ENCODE measurements around the gene NME3.

The NME3 gene

DNA sequence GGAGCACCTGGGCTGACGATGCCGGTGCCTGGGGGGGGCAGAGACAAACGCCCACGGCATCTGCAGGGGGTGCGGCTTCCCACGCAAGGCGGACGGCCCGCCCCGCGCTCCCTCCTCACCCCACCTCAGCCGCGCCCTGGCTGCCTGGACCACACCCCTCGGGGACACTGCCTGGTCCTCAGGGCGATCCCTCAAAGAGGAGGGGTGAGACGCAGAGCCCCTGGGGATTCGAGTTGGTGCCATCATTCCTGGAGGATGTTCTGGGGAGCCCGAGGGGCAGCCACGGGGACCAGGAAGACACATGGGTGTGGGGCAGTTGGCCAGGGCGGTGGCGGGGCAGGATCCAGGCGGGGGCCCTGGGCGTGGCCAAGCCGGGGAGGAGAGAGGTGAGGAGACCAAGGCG lies 18.3 kb upstream of the NME3 start:
- no peaks in the 10 kb centered on the region for H3K27me3 Mint-ChIP-seq (ENCODE audit: low read depth)
- H3K27ac Mint-ChIP-seq = no peak overlapping the region
- H3K36me3 Mint-ChIP-seq (ENCODE audit: low read depth) = peaks cover 4% of the 10 kb centered on the region
- H3K4me3 Mint-ChIP-seq = no peak overlapping the region
- no peaks in the 10 kb centered on the region for H3K4me1 Mint-ChIP-seq (ENCODE audit: low read depth)
- H3K9me3 Mint-ChIP-seq = no peaks in the 10 kb centered on the region

DNA sequence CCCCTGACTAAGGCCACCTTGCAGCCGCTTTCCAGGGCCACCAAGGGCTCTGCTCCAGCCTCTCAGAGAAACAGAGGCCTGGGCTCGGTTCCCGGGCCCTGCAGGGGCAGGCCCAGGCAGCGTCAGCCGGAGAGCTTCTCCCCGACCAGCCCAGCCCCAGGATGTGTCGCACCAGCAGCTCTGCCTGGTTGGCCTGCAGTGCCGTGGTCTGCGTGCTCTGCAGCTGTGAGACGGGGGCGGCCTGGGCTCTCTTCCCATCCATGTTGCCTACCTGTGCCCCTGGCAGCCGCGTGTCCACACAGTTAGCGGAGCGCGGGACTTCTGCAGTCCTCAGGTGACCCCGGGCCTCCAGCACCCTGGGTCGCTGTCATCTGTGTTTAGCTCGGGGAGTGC lies 17.4 kb upstream of the NME3 start:
- Mint-ChIP-seq H3K9me3 (no peaks in the 10 kb centered on the region), H3K27ac (no peak overlapping the region), H3K27me3 (ENCODE audit: low read depth) (no peaks in the 10 kb centered on the region), H3K36me3 (ENCODE audit: low read depth) (peaks cover 4% of the 10 kb centered on the region), H3K4me1 (ENCODE audit: low read depth) (no peaks in the 10 kb centered on the region), H3K4me3 (no peak overlapping the region)

DNA sequence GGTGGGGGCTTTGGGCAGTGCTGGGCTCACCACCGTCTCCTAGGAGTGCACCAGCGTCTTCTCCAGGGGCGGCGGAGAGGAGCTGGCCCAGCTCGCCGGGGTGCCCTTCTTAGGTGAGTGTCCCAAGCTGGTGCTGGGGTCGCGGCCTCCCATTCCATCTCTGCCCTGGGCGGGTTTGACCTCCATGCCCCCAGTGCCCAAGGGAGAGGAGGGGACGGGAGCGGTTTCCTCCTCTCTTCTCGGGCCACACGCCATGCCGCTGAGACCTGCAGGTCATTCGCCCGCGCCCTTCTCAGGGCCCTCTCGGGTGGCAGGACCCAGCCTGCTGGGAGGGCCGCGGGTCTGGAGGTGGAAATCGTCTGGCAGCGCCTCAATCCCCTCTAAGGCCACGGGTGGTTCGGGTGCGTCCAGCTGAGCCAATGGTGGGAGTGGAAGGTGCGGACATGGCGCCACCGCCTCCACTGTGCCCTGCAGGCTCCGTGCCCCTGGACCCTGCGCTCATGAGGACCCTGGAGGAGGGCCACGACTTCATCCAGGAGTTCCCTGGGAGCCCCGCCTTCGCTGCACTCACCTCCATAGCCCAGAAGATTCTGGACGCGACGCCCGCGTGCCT lies 16.9 kb upstream of the NME3 start:
- Mint-ChIP-seq H3K4me3 (no peak overlapping the region), H3K27me3 (ENCODE audit: low read depth) (no peaks in the 10 kb centered on the region), H3K4me1 (ENCODE audit: low read depth) (no peaks in the 10 kb centered on the region), H3K36me3 (ENCODE audit: low read depth) (peaks cover 7% of the 10 kb centered on the region), H3K9me3 (no peaks in the 10 kb centered on the region), H3K27ac (no peak overlapping the region)

DNA sequence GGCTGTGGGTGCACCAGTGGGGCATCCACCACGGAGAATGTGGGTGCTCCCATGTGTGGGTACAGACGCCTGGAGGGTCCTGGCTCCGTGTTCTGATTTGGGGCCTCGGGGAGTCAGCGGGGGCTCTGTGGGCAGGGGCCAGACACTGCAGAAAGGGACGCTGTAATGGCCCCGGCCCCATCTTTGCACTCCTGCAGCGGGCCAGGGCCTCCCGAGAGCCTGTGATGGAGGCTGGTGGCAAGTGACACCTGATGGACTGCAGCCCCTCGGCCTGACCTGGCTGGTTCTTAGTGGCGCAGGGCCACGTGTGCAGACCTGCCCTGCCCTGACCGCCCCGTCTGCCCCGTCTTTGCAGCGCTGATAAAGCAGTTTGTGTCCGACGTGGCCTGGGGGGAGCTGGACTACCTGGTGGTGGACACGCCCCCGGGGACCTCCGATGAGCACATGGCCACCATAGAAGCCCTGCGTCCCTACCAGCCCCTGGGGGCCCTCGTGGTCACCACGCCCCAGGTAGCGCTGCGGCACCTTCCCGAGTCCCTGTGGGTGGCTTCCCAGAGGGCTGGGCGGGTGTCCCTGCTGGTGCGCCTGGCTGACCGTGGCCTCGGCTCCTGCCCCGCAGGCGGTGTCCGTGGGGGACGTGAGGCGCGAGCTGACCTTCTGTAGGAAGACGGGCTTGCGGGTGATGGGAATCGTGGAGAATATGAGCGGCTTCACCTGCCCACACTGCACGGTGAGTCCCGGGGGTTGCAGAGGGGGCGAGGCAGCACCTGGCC lies 16.2 kb upstream of the NME3 start:
- H3K4me1 Mint-ChIP-seq (ENCODE audit: low read depth) = no peaks in the 10 kb centered on the region
- H3K4me3 Mint-ChIP-seq = no peak overlapping the region

DNA sequence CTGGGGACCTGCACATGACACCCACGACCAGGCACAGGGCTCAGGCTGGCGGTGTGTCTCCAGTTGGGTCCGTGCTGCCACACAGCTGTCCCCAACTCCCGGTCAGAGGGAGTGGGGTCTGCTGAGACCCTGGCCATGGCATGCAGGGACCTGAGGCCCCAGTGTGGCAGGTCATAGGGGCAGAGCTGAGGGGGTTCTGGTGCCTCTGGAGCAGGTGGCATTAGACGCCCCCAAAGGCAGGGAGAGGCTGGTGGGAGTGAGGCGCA lies 15.6 kb upstream of the NME3 start:
- Mint-ChIP-seq H3K27me3 (ENCODE audit: low read depth) (no peaks in the 10 kb centered on the region), H3K9me3 (no peaks in the 10 kb centered on the region), H3K36me3 (ENCODE audit: low read depth) (peaks cover 7% of the 10 kb centered on the region), H3K4me1 (ENCODE audit: low read depth) (no peaks in the 10 kb centered on the region), H3K27ac (no peak overlapping the region), H3K4me3 (no peak overlapping the region)

More for the DNA sequence above, 16.2 kb upstream of the NME3 start:
- H3K27ac Mint-ChIP-seq = no peak overlapping the region
- H3K36me3 Mint-ChIP-seq (ENCODE audit: low read depth) = peaks cover 7% of the 10 kb centered on the region
- H3K9me3 Mint-ChIP-seq = no peaks in the 10 kb centered on the region
- no peaks in the 10 kb centered on the region for H3K27me3 Mint-ChIP-seq (ENCODE audit: low read depth)

DNA sequence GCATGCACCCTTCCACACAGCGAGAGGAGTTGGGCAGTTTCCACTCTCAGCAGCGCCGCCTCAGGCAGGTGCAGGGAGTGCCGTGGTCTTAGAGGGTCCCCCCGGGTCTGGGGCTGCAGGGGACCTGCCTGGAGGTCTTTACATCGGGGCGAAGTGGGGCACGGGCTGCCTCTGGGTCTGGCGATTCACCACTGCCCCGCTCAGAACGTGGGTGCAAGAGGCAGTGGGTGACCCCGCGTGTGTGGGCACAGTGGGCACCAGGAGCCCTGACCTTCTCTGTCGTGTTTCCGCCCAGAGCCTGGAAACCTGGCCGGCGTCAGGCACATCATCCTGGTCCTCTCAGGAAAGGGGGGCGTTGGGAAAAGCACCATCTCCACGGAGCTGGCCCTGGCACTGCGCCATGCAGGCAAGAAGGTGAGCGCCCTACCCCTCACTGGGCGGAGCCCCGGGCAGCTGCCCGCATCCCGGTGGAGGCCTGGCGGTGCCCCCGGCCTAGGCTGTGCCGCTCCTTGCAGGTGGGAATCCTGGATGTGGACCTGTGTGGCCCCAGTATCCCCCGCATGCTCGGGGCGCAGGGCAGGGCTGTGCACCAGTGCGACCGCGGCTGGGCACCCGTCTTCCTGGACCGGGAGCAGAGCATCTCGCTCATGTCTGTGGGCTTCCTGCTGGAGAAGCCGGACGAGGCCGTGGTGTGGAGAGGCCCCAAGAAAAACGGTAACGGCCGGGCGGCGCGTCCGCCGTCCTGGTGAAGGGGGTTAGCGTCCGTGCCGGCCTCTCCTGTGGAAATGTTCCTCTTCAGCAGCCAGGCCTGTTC lies 15.1 kb upstream of the NME3 start:
- Mint-ChIP-seq H3K4me1 (ENCODE audit: low read depth) (peaks cover 1% of the 10 kb centered on the region), H3K27ac (no peak overlapping the region), H3K27me3 (ENCODE audit: low read depth) (no peaks in the 10 kb centered on the region), H3K9me3 (no peaks in the 10 kb centered on the region), H3K4me3 (no peak overlapping the region), H3K36me3 (ENCODE audit: low read depth) (peaks cover 7% of the 10 kb centered on the region)

DNA sequence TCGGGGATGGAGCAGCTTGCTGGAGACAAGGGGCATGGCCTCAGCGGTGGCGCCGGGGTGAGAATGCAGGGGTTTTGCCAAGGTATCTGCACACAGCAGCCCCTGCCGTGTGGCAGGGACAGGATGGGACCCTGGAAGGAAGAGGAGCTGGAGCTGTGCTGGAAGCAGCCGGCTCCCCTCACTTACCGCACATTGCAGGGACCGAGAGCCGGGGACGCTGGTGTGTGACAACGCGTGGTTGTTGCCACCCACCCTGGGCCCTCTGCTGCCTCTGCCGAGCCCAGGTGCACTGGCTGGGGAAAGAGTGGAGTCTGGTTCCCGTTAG lies 14.5 kb upstream of the NME3 start:
- Mint-ChIP-seq H3K27me3 (ENCODE audit: low read depth) (no peaks in the 10 kb centered on the region), H3K4me3 (no peak overlapping the region), H3K9me3 (no peaks in the 10 kb centered on the region), H3K36me3 (ENCODE audit: low read depth) (peaks cover 7% of the 10 kb centered on the region), H3K27ac (no peak overlapping the region), H3K4me1 (ENCODE audit: low read depth) (peaks cover 3% of the 10 kb centered on the region)

DNA sequence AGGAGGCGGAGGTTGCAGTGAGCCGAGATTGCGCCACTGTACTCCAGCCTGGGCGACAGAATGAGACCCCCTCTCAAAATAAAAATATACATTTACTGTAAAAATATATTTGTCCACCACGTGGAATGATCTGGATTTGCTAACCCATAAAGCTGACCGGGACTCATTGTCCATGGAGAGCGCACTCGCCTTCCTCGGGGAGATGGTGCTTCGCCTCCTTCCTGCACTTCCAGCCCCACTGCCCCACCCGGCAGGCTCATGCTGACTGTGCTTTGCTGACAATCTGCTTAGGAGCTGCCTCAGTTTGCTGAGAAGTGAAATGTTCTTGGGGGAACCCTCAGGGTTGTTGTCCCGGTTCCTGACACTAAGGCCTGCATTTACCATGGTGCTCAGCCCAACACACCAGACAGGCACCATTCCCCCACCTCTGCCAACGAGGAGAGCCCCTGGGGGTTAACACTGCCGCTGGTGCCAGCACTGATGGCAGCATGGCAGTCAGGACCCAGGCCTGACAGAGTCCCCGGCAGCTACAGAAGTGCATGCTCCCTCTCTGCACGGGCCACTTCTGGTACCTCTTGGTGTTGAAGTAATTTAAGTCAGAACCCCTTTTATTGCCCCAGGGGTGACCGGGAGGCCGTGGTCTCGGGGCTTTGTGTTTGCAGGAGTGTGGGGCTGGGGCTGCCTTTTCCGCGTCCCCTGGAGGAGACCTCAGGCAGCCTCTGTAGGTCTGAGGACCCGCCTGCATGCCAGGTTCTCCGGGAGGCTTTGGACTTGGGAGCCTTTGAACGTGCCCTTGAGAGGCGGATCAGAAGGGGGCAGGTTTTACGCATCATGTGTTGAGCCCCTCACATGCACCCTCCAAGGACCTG lies 13.9 kb upstream of the NME3 start:
- Mint-ChIP-seq H3K4me3 (peak overlapping the region; percentile 62), H3K9me3 (no peaks in the 10 kb centered on the region), H3K27ac (no peak overlapping the region), H3K36me3 (ENCODE audit: low read depth) (peaks cover 7% of the 10 kb centered on the region), H3K4me1 (ENCODE audit: low read depth) (peaks cover 3% of the 10 kb centered on the region), H3K27me3 (ENCODE audit: low read depth) (no peaks in the 10 kb centered on the region)

DNA sequence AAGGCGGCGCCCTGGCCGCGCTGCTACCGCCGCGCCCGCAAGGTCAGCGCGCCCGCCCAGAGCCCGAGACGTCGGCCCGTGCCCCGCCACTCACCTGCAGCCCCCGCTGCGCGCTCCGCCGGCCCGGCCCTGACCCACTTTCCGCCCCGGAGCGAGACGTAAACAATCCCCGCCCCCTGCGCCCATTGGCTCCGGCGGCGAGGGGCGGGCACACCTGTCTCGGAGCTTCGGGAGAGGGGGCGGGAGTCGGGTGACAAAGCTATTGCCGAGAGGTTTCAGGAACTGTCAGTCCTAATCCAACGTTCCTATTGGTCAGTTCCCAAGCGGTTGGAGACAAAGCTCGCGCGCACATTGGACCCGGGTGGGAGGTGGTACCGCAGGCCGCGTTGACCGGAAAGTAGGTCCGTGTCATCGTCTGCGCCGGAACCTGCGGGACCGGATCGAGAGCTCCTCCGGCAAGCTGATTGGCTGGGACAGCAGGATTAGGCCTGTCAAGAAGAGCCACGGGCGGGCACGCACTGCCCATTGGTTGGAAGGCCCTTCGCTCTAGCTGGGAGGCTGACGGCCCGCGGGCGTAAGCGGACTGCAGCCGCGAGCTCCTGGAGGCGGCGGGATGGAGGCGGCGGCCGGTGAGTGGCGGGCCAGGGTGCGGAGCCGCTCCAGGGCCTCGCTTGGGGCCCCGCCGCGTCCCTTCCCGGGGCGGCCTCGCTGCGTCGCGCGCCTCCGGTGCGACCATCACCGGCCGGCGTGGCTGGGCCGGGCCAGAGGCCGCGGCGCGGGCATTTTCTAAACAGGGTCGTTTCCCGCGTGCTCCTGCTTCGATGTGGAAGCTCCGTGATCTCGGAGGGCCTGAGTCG lies 11.3 kb upstream of the NME3 start, which contains the start of the genes NUBP2 and SPSB3:
Gene NUBP2 (plus strand): TSS at position 553 of the 857 bp plus-strand sequence. CDS start 61 bp downstream, at position 614.
Gene SPSB3 (minus strand): TSS at position 164 of the 857 bp plus-strand sequence. CDS start 1,088 bp downstream, outside the sequence.
- no peaks in the 10 kb centered on the region for H3K9me3 Mint-ChIP-seq
- no peaks in the 10 kb centered on the region for H3K27me3 Mint-ChIP-seq (ENCODE audit: low read depth)
- peaks cover 4% of the 10 kb centered on the region for H3K36me3 Mint-ChIP-seq (ENCODE audit: low read depth)
- peak within 1 kb of the TSS; percentile 86 for H3K4me3 Mint-ChIP-seq
- H3K4me1 Mint-ChIP-seq (ENCODE audit: low read depth) = peaks cover 3% of the 10 kb centered on the region
- H3K27ac Mint-ChIP-seq = peak within 1 kb of the TSS; percentile 83

DNA sequence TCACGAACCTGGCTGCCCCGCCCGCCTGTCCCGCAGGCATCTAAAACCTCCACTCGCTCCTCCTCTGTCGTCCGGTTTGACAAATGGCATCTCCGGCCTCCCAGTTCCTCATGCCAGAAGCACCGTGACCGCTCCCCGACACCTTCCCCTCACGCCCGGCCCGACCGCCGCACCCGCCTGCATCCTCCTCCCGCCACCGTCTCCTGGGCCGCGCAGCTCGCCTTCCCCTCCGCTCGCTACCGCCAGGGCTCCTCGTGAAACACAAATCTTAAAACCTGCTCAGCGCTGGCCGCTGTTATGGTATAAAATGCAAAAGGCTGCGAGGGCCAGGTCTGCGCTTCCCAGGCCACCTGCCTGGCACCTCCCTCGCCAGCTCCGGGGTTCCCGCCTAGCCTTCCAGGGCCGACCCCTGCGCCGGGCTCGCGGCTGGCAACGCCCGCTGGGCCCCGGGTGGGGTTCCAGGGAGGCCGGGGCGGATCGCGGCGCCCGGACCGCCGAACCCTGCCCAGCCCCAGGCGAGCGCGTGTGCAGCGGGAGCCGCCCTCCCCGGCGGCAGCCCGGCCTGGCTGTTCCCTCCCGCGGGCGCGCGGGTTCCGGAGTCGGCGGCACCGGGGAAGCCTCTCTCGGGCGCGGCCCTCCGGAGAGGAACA lies 10.5 kb upstream of the NME3 start:
- peak overlapping the region; percentile 82 for H3K27ac Mint-ChIP-seq
- H3K36me3 Mint-ChIP-seq (ENCODE audit: low read depth) = peaks cover 4% of the 10 kb centered on the region
- H3K27me3 Mint-ChIP-seq (ENCODE audit: low read depth) = no peaks in the 10 kb centered on the region
- H3K4me3 Mint-ChIP-seq = peak overlapping the region; percentile 85
- no peaks in the 10 kb centered on the region for H3K9me3 Mint-ChIP-seq
- H3K4me1 Mint-ChIP-seq (ENCODE audit: low read depth) = peaks cover 3% of the 10 kb centered on the region

DNA sequence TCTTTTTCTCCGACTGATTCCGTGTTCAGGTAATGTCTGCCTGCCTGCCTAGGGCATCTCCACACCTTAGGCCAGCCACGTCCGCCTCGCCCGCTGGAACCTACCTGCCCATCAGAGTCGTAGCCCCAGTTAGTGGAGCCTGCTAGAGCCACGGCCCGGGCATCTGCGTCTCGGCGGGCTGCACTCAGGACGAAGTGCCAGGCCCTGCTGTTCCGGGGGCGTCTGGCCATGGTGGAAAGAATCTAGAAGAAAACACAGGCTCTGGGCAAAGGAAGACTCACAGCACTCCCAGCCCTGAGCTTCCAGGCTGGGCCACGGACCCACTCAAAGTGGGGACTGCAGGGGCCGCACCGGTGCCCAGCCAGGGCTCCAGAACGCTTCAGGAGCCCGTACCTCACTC lies 9.9 kb upstream of the NME3 start:
- H3K36me3 Mint-ChIP-seq (ENCODE audit: low read depth) = peaks cover 4% of the 10 kb centered on the region
- peaks cover 3% of the 10 kb centered on the region for H3K4me1 Mint-ChIP-seq (ENCODE audit: low read depth)
- H3K27ac Mint-ChIP-seq = peak overlapping the region; percentile 82
- no peaks in the 10 kb centered on the region for H3K27me3 Mint-ChIP-seq (ENCODE audit: low read depth)
- peak overlapping the region; percentile 85 for H3K4me3 Mint-ChIP-seq
- H3K9me3 Mint-ChIP-seq = no peaks in the 10 kb centered on the region

DNA sequence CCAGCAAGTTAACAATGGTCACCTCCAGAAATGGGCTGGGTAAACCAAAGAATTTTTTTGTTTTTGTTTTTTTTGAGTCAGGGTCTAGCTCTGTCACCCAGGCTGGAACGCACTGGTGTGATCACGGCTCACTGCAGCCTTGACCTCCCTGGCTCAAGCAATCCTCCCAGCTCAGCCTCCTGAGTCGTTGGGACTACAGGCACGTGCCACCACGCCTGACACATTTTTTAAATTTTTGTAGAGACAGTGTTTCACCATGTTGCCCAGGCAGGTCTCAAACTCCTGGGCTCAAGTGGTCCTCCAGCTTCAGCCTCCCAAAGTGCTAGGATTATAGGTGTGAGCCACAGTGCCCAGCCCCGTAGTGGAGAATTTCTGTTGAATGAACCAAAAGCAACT lies 9.3 kb upstream of the NME3 start:
- H3K27ac Mint-ChIP-seq = no peak overlapping the region
- peak overlapping the region; percentile 17 for H3K4me3 Mint-ChIP-seq
- H3K36me3 Mint-ChIP-seq (ENCODE audit: low read depth) = peaks cover 4% of the 10 kb centered on the region

More for the DNA sequence above, 9.3 kb upstream of the NME3 start:
- Mint-ChIP-seq H3K9me3 (no peaks in the 10 kb centered on the region), H3K4me1 (ENCODE audit: low read depth) (peaks cover 3% of the 10 kb centered on the region), H3K27me3 (ENCODE audit: low read depth) (no peaks in the 10 kb centered on the region)

Measured in T-helper 1 cell treated with Interleukin-12 subunit alpha and Interleukin-12 subunit beta and Interleukin-4 antibody, amounts not matched to agents 30 μg/mL and 1 μg/mL, for 36 hours (primary cell).